ENCODE data around the gene TMEM47. TPM values are rescaled to one million over a fixed set of nuclear protein-coding genes. Genes with fewer than 3 reads are reported as not detected.

The TMEM47 gene
- polyA plus RNA-seq, 1 donor (not counting 4 experiments of a cell fraction or from before 2014, with no cell fraction given), result 0.16 TPM

- peak; percentile 18 to 52 (median 41) for TF ChIP-seq CTCF (optimal IDR thresholded peaks at IDR 0.05 in 1 of 3, IDR thresholded peaks at IDR 0.05 in 1 of 3, conservative IDR thresholded peaks at IDR 0.05 in 1 of 3; ENCODE audit: extremely low read depth in 1 of 3, insufficient read depth in 2 of 3, low read length in 3 of 3)
- no peak for TF ChIP-seq EZH2 (IDR thresholded peaks at IDR 0.05; ENCODE audit: low read length)
- no peaks in the 10 kb centered on the region for H3K79me2 ChIP-seq (ENCODE audit: control insufficient read depth, insufficient read depth, low read length)
These were observed 19.0 kb downstream of the TMEM47 start for GRCh38 chrX:34638116-34638515.

GRCh38 chrX:34634349-34634748, 22.7 kb downstream of the TMEM47 start:
- no peak overlapping the region for H3K27ac ChIP-seq (ENCODE audit: control insufficient read depth, insufficient read depth, low read length)
- no peaks in the 10 kb centered on the region for H3K9me3 ChIP-seq (ENCODE audit: control insufficient read depth, low read depth, low read length)
- H4K20me1 ChIP-seq (ENCODE audit: control insufficient read depth, extremely low read depth, insufficient read depth, low read length), result no peaks in the 10 kb centered on the region
- TF ChIP-seq CTCF (optimal IDR thresholded peaks at IDR 0.05 in 1 of 3, IDR thresholded peaks at IDR 0.05 in 1 of 3, conservative IDR thresholded peaks at IDR 0.05 in 1 of 3; ENCODE audit: extremely low read depth in 1 of 3, insufficient read depth in 2 of 3, low read length in 3 of 3) (no peak), EZH2 (IDR thresholded peaks at IDR 0.05; ENCODE audit: low read length) (no peak)
- no peak overlapping the region for H3K9ac ChIP-seq (ENCODE audit: control insufficient read depth, extremely low read depth, insufficient read depth, low read length)
- FAIRE-seq (no peak), DNase-seq (ENCODE audit: low read depth, low spot score) (no peak)
- no peak overlapping the region for H2AFZ ChIP-seq (ENCODE audit: control insufficient read depth, low read length)
- dilution Hi-C loops (cut with MboI; ENCODE audit: extremely low pct_ligation_motif_present, low sequenced_read_pairs), result no loop called here
- H3K4me3 ChIP-seq (ENCODE audit: control insufficient read depth in 2 of 3, extremely low read depth in 1 of 3, insufficient read depth in 2 of 3, low read depth in 1 of 3, low read length in 3 of 3), result no peak overlapping the region
- no peaks in the 10 kb centered on the region for H3K79me2 ChIP-seq (ENCODE audit: control insufficient read depth, insufficient read depth, low read length)
- H3K36me3 ChIP-seq (ENCODE audit: control insufficient read depth in 2 of 2, extremely low read depth in 1 of 2, insufficient read depth in 2 of 2, low read length in 2 of 2), result no peaks in the 10 kb centered on the region
- no peak overlapping the region for H3K4me2 ChIP-seq (ENCODE audit: control insufficient read depth, extremely low read depth, insufficient read depth, low read depth, low read length)
- no peaks in the 10 kb centered on the region for H3K9me1 ChIP-seq (ENCODE audit: control insufficient read depth, extremely low read depth, insufficient read depth, low read length)
- H3K4me1 ChIP-seq (ENCODE audit: control insufficient read depth, extremely low read depth, insufficient read depth, low read length), result no peaks in the 10 kb centered on the region
- no peaks in the 10 kb centered on the region for H3K27me3 ChIP-seq (ENCODE audit: control insufficient read depth, extremely low read depth, insufficient read depth, low read length)

More at GRCh38 chrX:34638116-34638515, 19.0 kb downstream of the TMEM47 start:
- no peak for DNase-seq (ENCODE audit: low read depth, low spot score)
- Histone ChIP-seq H3K27me3 (ENCODE audit: control insufficient read depth, extremely low read depth, insufficient read depth, low read length) (no peaks in the 10 kb centered on the region), H3K36me3 (ENCODE audit: control insufficient read depth in 2 of 2, extremely low read depth in 1 of 2, insufficient read depth in 2 of 2, low read length in 2 of 2) (no peaks in the 10 kb centered on the region), H3K4me2 (ENCODE audit: control insufficient read depth, extremely low read depth, insufficient read depth, low read depth, low read length) (no peak overlapping the region), H2AFZ (ENCODE audit: control insufficient read depth, low read length) (no peak overlapping the region), H4K20me1 (ENCODE audit: control insufficient read depth, extremely low read depth, insufficient read depth, low read length) (no peaks in the 10 kb centered on the region), H3K27ac (ENCODE audit: control insufficient read depth, insufficient read depth, low read length) (no peak overlapping the region), H3K9ac (ENCODE audit: control insufficient read depth, extremely low read depth, insufficient read depth, low read length) (no peak overlapping the region), H3K4me3 (ENCODE audit: control insufficient read depth in 2 of 3, extremely low read depth in 1 of 3, insufficient read depth in 2 of 3, low read depth in 1 of 3, low read length in 3 of 3) (no peak overlapping the region), H3K9me3 (ENCODE audit: control insufficient read depth, low read depth, low read length) (no peaks in the 10 kb centered on the region), H3K9me1 (ENCODE audit: control insufficient read depth, extremely low read depth, insufficient read depth, low read length) (no peaks in the 10 kb centered on the region), H3K4me1 (ENCODE audit: control insufficient read depth, extremely low read depth, insufficient read depth, low read length) (no peaks in the 10 kb centered on the region)
- dilution Hi-C loops (cut with MboI; ENCODE audit: extremely low pct_ligation_motif_present, low sequenced_read_pairs), result no loop called here
- FAIRE-seq, result no peak

Measured in keratinocyte (primary cell).